Activated CD8-positive, alpha-beta T cell treated with anti-CD3 and anti-CD28 coated beads, Interleukin-2, amount 10 ng/mL, durations not matched to agents 7 days and 5 days (primary cell): ENCODE results near the gene SLX9. TPM values are rescaled to one million over a fixed set of nuclear protein-coding genes. Genes with fewer than 3 reads are reported as not detected.

ENCODE experiments used
- ATAC-seq: fragments of 150-1000 bp; cut with Tn5 transposase; one replicate; pipeline ENCODE4 v1.10.0; 2021; ENCODE audit warnings: moderate library complexity
- CTCF ChIA-PET: fragments of 350-600 bp; sonication (Branson Sonifier 250); formaldehyde crosslinking; loops from one replicate; lab custom pipeline; 2021; ENCODE audit warnings: antibody characterized with exemption; lab: Charles Lee
- POLR2A ChIA-PET: fragments of 350-600 bp; sonication (Branson Sonifier 250); formaldehyde crosslinking; loops from one replicate; lab custom pipeline; 2021; ENCODE audit warnings: antibody characterized with exemption; lab: Charles Lee
- DNase-seq: peaks from one replicate; pipeline ENCODE4 v3.0.0-alpha.2; 2020
- H3K27ac Mint-ChIP-seq: one replicate; pipeline ENCODE4 v1.8.0; 2021; ENCODE audit warnings: mild to moderate bottlenecking, mixed read lengths
- H3K27me3 Mint-ChIP-seq: one replicate; pipeline ENCODE4 v1.8.0; 2021; ENCODE audit warnings: low read depth, mixed read lengths
- H3K36me3 Mint-ChIP-seq: one replicate; pipeline ENCODE4 v1.8.0; 2021; ENCODE audit warnings: low read depth, mixed read lengths
- H3K4me1 Mint-ChIP-seq: one replicate; pipeline ENCODE4 v1.8.0; 2021; ENCODE audit warnings: low read depth, mixed read lengths
- H3K4me3 Mint-ChIP-seq: one replicate; pipeline ENCODE4 v1.8.0; 2021; ENCODE audit warnings: mild to moderate bottlenecking, mixed read lengths
- H3K9me3 Mint-ChIP-seq: one replicate; pipeline ENCODE4 v1.8.0; 2022; ENCODE audit warnings: mixed read lengths; ENCODE audit not compliant: insufficient read depth
- total RNA-seq, 2 experiments: library from RNA; stranded (reverse); gene quantifications; one replicate each; pipeline ENCODE4 v1.2.3, GENCODE V29; 2021

Gene SLX9
- total RNA-seq, 2 experiments from 2014 or later: 56.6 to 60.4 TPM

DNA sequence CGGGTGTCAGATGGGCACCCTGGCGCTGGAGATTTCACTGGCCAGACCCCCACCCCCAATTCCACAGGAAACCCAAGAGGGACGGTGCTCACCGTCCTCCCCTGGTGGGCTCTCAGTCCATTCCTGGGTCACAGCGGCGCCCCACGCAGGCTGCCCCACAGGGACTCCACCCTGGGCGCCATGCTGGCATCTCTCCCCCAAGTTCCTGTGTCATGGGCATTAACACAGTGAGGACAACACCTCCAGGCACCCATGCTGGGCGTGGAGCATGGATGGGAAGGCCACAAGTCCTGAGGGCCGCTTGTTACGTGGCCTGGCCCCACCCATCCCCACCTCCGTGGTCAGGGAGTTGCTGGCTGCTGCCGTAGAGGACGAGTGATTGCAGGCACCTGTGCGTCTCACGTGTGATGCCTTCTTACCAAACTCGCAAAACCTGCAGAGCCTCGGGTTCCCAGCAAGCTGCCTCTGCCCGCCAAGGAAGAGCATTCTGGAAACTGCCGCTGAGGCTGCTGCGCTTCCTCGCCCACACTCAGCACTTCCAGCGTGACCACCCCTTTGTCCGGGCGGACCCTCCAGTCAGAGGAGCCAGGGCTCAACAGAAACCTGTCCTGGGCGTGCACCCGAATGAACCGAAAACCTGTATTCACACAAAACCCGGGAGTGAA, 60.3 kb downstream of the SLX9 start:
- ChIA-PET CTCF (no interaction called here), POLR2A (no interaction called here)

DNA sequence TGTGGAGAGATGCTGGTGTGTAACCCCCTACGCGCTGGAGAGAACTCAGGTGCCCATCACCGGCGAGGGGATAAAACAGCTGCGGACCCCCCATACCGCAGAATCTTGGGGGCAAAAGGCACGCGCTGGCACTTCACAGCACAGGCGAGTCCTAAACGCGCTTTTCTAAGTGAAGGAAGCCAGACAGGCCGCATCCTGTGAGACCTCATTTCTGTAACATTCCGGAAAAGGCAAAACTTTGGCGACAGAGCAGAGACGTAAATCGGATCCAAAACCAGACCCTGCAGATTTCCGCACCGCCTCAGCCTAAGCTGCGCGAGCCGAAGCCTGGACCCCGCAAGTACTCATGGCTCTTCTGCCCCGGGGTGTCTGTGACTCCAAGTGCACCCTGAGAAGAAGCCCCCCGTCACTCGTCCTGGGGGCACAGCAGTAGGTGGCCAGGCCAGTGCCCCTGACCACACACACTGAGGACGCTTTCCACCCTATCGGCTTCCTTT, 60.9 kb downstream of the SLX9 start:
- ATAC-seq: no peak
- H3K9me3 Mint-ChIP-seq: no peaks in the 10 kb centered on the region
- no peaks in the 10 kb centered on the region for H3K36me3 Mint-ChIP-seq
- peaks cover 1% of the 10 kb centered on the region for H3K27me3 Mint-ChIP-seq
- no peak overlapping the region for H3K4me3 Mint-ChIP-seq
- ChIA-PET CTCF (no interaction called here), POLR2A (no interaction called here)
- no peak for DNase-seq
- H3K27ac Mint-ChIP-seq: no peak overlapping the region
- no peaks in the 10 kb centered on the region for H3K4me1 Mint-ChIP-seq

More for the DNA sequence above, 60.3 kb downstream of the SLX9 start:
- DNase-seq (no peak), ATAC-seq (no peak)
- no peaks in the 10 kb centered on the region for H3K27me3 Mint-ChIP-seq
- no peaks in the 10 kb centered on the region for H3K4me1 Mint-ChIP-seq
- no peak overlapping the region for H3K27ac Mint-ChIP-seq
- no peaks in the 10 kb centered on the region for H3K9me3 Mint-ChIP-seq
- no peak overlapping the region for H3K4me3 Mint-ChIP-seq
- H3K36me3 Mint-ChIP-seq: no peaks in the 10 kb centered on the region

DNA sequence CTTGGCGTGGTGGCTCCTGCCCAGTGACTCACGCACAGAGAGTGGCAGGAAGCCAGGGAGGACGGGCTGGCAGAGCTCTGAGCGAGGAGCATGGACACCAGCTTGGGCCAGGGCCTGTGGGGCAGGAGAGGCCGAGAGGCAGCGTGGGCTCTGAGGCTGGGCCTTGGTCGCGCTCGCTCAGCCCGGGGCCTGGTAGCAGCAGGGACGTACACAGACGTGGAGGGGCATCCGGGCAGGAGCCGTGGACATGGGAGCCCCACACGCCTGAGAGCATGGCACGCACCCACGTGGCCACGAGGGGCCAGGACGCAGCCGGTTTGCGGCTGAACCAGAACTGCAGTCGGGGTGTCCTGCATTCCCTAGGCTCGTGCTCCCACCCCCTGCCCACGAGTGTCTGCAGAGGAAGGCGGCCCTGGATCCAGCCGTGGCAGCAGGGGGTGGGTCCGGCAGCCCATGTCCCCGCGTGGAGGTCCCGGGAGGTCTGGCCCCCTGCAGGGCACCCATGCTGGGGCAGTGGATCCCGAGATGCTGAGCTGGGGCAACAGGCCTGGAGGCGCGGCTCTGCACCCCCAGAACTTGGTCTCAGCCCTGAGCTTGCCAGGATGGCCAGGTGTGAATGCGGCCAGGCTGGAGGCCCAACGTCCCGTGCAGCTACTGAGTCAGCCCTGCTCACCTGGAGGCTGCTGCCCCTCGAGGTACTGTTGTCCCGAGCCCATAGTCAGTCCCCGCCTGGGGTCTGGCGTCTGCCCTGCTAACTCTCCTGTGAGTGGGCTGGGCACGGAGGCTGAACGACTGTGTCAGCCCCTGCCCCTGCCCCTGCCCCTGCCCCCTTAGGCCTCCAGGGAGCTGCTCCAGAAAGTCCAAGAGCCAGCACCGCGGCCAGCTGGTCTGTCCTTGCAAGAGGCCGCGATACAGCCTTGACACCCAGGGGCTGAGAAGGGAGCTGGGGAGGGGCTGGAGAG, 61.6 kb downstream of the SLX9 start:
- no peaks in the 10 kb centered on the region for H3K4me1 Mint-ChIP-seq
- no peaks in the 10 kb centered on the region for H3K36me3 Mint-ChIP-seq
- no peak overlapping the region for H3K4me3 Mint-ChIP-seq
- no peak overlapping the region for H3K27ac Mint-ChIP-seq
- DNase-seq (no peak), ATAC-seq (no peak)
- H3K9me3 Mint-ChIP-seq: no peaks in the 10 kb centered on the region
- POLR2A ChIA-PET: no interaction called here
- CTCF ChIA-PET: no interaction called here
- H3K27me3 Mint-ChIP-seq: peaks cover 5% of the 10 kb centered on the region

DNA sequence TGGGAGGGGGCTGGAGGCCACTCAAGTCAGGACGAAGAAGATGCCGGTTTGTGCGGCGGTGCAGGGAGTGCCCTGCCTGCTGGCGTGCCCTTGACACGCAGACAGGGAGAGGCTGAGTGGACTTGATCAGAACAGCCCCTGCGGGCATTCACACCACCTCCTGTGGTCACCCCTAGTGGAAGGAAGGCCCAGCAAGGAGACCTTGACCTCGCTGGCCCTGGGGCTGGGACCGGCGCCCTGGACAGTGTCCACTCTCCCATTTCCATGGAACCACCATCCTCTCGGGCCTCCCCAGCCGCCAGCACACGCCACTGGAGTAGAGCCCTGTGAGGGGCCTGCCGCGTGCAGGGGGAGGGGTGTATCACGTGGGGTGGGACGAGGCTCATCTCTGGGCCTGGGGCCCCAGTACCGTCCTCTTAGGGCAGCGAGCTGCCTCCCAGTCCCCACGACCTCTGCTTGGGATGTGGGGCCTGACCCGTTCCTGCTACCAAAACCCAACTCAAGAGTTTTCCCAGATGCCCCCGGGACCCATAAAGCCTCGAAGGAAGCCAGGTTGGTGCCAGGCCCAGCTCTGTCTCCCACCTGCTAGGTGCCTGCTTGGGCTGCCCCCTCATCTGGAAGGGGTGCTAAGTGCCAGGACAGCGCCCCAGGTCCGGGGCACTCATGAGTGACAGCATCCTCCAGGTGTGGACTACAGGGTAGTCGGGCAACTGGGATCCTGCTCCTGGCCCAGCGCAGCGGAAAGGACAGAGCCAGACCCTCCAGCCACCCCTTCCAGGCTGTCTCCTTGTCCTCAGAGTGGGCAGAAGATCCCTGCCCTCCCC, 62.8 kb downstream of the SLX9 start:
- DNase-seq: no peak
- POLR2A ChIA-PET: no interaction called here
- no peaks in the 10 kb centered on the region for H3K36me3 Mint-ChIP-seq
- no peak overlapping the region for H3K4me3 Mint-ChIP-seq
- no peaks in the 10 kb centered on the region for H3K9me3 Mint-ChIP-seq
- CTCF ChIA-PET: no interaction called here
- no peak for ATAC-seq
- peaks cover 15% of the 10 kb centered on the region for H3K27me3 Mint-ChIP-seq
- no peak overlapping the region for H3K27ac Mint-ChIP-seq
- no peaks in the 10 kb centered on the region for H3K4me1 Mint-ChIP-seq

DNA sequence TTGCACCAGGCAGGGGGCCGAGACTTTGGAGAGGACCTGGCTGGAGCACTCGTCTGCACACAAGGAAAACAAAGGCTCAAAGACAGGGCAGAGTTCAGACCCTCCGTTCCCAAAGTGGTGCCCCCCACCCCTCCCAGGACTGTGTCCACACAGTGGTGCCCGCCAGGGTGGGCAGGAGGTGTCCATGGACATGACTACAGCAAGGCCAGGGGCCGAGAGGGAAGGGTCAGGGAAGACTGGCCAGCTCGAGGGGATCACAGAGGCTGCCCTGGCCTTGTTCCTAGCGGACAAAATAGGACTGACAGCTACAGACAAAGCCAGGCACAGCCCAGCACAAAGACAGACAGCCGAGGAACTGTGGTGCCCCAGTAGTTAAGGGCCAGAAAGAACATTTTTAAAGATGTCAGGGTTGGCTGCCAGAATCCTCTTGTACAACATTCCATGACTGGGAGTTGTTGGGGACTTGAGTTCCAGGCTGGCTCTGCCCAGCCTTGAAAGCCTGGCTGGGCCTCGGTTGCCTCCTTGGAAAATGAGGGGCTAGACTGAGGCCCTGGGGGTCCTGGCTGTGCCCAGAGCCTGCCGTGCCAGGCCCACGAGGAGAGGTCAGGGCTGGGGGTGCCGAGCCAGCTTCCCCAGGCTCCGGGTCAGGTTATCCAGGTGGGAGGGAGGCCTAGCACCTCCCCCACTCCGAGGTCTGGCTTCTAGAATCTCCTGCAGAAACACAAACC, 63.7 kb downstream of the SLX9 start:
- no peak overlapping the region for H3K4me3 Mint-ChIP-seq

DNA sequence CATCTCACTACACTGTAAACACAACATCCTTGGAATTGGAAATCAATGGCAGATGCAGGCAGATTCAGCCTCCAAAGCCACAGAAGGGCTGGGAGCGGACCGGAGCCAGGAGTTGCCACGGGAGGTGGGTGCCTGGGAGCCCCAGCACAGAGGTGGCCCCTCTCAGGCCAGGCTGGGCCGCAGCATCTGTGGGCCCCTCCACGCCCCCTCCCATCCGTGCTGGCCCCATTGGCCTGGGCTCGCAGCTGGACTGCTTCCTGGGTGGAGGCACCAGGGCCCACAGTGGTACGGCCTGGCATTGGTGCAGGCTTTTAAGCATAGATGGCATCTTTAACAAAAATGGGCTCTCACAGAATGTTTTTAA, 64.2 kb downstream of the SLX9 start:
- Mint-ChIP-seq H3K36me3 (no peaks in the 10 kb centered on the region), H3K4me1 (peaks cover 4% of the 10 kb centered on the region), H3K27me3 (peaks cover 25% of the 10 kb centered on the region), H3K9me3 (no peaks in the 10 kb centered on the region), H3K27ac (no peak overlapping the region), H3K4me3 (no peak overlapping the region)
- CTCF ChIA-PET: no interaction called here
- no peak for ATAC-seq
- DNase-seq: no peak
- POLR2A ChIA-PET: no interaction called here

More for the DNA sequence above, 63.7 kb downstream of the SLX9 start:
- ATAC-seq (no peak), DNase-seq (no peak)
- Mint-ChIP-seq H3K4me1 (peaks cover 3% of the 10 kb centered on the region), H3K36me3 (no peaks in the 10 kb centered on the region), H3K27ac (no peak overlapping the region), H3K27me3 (peaks cover 20% of the 10 kb centered on the region), H3K9me3 (no peaks in the 10 kb centered on the region)
- POLR2A ChIA-PET: no interaction called here
- CTCF ChIA-PET: no interaction called here

DNA sequence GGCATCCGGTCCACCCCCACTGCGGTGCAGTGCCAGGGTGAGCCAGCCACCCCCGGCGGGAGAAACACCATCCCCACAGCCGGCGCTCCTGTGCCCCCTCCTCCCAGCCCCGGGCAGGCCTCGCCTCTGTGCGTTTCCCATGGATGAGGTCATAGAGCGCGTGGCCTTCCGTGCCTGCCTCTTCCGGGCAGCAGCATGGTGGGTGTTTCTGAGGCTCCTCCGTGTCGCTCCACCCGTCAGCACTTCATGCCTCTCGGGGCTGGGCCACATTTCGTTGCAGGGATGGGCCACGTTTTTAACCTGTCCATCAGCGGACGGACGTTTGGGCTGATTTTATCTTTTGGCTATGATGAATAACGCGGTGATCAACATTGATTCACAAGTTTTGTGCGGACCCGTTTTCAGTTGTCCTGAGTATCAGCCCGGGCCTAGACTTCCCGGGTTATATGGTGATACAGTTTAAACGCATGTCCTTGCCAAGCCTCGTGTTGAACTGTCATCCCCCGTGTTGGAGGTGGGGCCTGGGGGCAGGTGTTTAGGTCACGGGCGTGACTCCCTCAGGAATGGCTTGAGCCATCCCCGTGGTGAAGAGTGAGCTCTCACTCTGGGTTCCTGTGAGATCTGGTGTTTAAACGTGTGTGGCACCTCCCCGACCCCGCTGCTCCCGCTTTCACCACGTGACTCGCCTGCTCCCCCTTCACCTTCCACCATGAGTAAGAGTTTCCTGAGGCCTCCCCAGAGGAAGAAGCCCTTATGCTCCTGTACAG, 64.8 kb downstream of the SLX9 start:
- H3K36me3 Mint-ChIP-seq: no peaks in the 10 kb centered on the region
- DNase-seq: no peak
- no peaks in the 10 kb centered on the region for H3K9me3 Mint-ChIP-seq
- H3K27ac Mint-ChIP-seq: no peak overlapping the region
- H3K4me1 Mint-ChIP-seq: peaks cover 4% of the 10 kb centered on the region
- peaks cover 31% of the 10 kb centered on the region for H3K27me3 Mint-ChIP-seq
- ATAC-seq: no peak
- POLR2A ChIA-PET: no interaction called here
- no peak overlapping the region for H3K4me3 Mint-ChIP-seq
- CTCF ChIA-PET: interaction anchor here (1.6 kb wide), 1 partner anchor 124 kb away, joined by 5 read pairs; no protein-coding TSS in a partner anchor

DNA sequence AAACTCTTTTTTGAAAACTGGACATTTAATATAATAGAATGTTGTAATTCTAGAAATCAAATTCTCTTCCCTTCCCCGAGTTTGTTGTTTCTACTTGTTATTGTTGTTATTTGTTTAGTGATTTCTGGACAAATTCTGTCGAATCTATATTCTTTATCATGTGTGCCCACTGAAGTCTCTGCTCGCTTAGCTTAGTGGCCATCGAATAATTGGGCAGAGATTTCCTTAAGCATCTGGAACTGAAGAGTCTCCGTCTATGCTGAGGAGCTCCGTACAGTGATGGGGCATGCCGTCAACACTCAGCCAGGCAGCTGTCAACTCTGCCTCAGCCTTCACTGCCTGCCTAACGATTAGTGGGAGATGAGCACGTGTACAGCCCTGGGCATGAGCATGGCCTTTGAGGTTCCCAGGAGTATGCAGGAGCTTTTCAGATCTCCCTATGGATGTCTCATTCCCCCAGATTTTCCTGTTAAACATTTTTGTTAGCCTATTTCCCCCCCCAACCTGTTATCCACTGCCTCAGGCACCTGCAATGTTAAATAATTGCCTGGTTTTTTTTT, 66.8 kb downstream of the SLX9 start:
- no peak overlapping the region for H3K27ac Mint-ChIP-seq
- H3K36me3 Mint-ChIP-seq: no peaks in the 10 kb centered on the region
- DNase-seq (no peak), ATAC-seq (no peak)
- H3K4me1 Mint-ChIP-seq: peaks cover 4% of the 10 kb centered on the region
- H3K27me3 Mint-ChIP-seq: peaks cover 41% of the 10 kb centered on the region
- H3K4me3 Mint-ChIP-seq: no peak overlapping the region
- ChIA-PET POLR2A (no interaction called here), CTCF (interaction anchor here (1.6 kb wide), 1 partner anchor 122 kb away, joined by 5 read pairs; no protein-coding TSS in a partner anchor)
- H3K9me3 Mint-ChIP-seq: no peaks in the 10 kb centered on the region

DNA sequence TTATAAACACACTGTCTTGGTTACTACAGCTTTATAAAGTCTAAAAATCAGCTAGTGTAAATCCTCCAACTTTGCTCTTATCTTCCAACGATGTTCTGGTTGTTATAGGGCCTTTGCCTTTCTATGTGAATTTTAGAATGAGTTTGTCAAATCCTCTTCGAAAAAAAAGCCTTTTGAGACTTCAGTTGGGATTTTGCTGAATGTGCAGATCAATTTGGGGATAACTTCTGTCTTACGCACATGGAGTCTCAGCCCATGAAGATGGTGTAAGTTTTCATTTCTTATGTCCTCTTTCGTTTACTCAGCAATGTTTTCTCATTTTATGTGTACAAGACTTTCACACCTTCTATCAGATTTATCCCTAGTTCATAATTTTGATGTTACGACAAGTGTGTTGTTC, 69.8 kb downstream of the SLX9 start:
- peaks cover 41% of the 10 kb centered on the region for H3K27me3 Mint-ChIP-seq

DNA sequence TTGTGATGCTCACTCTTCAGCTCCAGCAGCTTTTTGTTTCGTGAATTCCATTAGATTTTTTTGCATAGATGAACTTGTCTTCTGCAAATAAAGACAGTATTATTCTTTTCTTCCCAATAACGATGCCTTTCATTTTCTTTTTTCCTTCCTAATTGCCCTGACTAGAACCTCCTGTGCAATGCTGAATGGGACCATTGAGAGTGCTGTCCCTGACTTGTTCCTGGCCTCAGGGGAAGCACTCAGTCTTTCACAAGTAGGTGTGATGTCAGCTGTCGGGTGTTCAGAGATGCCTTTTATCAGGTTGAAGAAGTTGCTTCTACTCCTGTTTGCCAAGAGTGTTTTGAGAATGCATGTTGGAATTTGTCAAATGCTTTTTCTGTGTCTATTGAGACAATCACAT, 70.3 kb downstream of the SLX9 start:
- ChIA-PET POLR2A (no interaction called here), CTCF (interaction anchor here (1.0 to 1.7 kb wide), 2 partner anchors 119 to 128 kb away, joined by 4 to 5 read pairs; no protein-coding TSS in a partner anchor)
- no peak for DNase-seq
- Mint-ChIP-seq H3K27ac (no peak overlapping the region), H3K36me3 (no peaks in the 10 kb centered on the region), H3K4me1 (peaks cover 4% of the 10 kb centered on the region), H3K9me3 (no peaks in the 10 kb centered on the region), H3K27me3 (peaks cover 41% of the 10 kb centered on the region), H3K4me3 (no peak overlapping the region)
- ATAC-seq: no peak

More for the DNA sequence above, 69.8 kb downstream of the SLX9 start:
- H3K4me1 Mint-ChIP-seq: peaks cover 4% of the 10 kb centered on the region
- no peaks in the 10 kb centered on the region for H3K36me3 Mint-ChIP-seq
- DNase-seq (no peak), ATAC-seq (no peak)
- ChIA-PET POLR2A (no interaction called here), CTCF (interaction anchor here (1.0 to 1.7 kb wide), 2 partner anchors 119 to 129 kb away, joined by 4 to 5 read pairs; no protein-coding TSS in a partner anchor)
- H3K9me3 Mint-ChIP-seq: no peaks in the 10 kb centered on the region
- no peak overlapping the region for H3K4me3 Mint-ChIP-seq
- H3K27ac Mint-ChIP-seq: no peak overlapping the region
